ENCODE results near the gene RAB3IL1.

- no peak for TF ChIP-seq CTCF (tag by site-specific recombination; IDR thresholded peaks at IDR 0.05)
- TF ChIP-seq, protein P1, sequence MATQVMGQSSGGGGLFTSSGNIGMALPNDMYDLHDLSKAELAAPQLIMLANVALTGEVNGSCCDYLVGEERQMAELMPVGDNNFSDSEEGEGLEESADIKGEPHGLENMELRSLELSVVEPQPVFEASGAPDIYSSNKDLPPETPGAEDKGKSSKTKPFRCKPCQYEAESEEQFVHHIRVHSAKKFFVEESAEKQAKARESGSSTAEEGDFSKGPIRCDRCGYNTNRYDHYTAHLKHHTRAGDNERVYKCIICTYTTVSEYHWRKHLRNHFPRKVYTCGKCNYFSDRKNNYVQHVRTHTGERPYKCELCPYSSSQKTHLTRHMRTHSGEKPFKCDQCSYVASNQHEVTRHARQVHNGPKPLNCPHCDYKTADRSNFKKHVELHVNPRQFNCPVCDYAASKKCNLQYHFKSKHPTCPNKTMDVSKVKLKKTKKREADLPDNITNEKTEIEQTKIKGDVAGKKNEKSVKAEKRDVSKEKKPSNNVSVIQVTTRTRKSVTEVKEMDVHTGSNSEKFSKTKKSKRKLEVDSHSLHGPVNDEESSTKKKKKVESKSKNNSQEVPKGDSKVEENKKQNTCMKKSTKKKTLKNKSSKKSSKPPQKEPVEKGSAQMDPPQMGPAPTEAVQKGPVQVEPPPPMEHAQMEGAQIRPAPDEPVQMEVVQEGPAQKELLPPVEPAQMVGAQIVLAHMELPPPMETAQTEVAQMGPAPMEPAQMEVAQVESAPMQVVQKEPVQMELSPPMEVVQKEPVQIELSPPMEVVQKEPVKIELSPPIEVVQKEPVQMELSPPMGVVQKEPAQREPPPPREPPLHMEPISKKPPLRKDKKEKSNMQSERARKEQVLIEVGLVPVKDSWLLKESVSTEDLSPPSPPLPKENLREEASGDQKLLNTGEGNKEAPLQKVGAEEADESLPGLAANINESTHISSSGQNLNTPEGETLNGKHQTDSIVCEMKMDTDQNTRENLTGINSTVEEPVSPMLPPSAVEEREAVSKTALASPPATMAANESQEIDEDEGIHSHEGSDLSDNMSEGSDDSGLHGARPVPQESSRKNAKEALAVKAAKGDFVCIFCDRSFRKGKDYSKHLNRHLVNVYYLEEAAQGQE (tag by site-specific recombination; IDR thresholded peaks at IDR 0.05) = no peak
- TF ChIP-seq ZBTB8A (tag by site-specific recombination; IDR thresholded peaks at IDR 0.05) = no peak
- no peak for TF ChIP-seq ZNF785 (tag by site-specific recombination; IDR thresholded peaks at IDR 0.05)
- no peak for TF ChIP-seq ZEB2 (tag by site-specific recombination; IDR thresholded peaks at IDR 0.05)
- no peak for TF ChIP-seq ZNF530 (tag by site-specific recombination; IDR thresholded peaks at IDR 0.05; ENCODE audit: low read depth)
- TF ChIP-seq ZNF837 (tag by site-specific recombination; IDR thresholded peaks at IDR 0.05) = no peak
- TF ChIP-seq, protein P2, sequence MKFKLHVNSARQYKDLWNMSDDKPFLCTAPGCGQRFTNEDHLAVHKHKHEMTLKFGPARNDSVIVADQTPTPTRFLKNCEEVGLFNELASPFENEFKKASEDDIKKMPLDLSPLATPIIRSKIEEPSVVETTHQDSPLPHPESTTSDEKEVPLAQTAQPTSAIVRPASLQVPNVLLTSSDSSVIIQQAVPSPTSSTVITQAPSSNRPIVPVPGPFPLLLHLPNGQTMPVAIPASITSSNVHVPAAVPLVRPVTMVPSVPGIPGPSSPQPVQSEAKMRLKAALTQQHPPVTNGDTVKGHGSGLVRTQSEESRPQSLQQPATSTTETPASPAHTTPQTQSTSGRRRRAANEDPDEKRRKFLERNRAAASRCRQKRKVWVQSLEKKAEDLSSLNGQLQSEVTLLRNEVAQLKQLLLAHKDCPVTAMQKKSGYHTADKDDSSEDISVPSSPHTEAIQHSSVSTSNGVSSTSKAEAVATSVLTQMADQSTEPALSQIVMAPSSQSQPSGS (tag by site-specific recombination; IDR thresholded peaks at IDR 0.05; ENCODE audit: low read depth) = no peak
Measured at GRCh38 chr11:61888590-61888989, 28.8 kb downstream of the RAB3IL1 start.
